T-helper 2 cell treated with Interferon-gamma antibody and Interleukin-4, amounts not matched to agents 100 ng/mL and 5 ng/mL, for 36 hours (primary cell): ENCODE measurements around the gene ITGAE. TPM values are rescaled to one million over a fixed set of nuclear protein-coding genes. Genes with fewer than 3 reads are reported as not detected.
"Not testable (repeated sequence)": the region's sequence is repeated elsewhere in the genome, so short reads cannot be mapped to it uniquely, and the experiment has no call there.

Source experiments
- intact Hi-C: fragments of 100-400 bp; cut with micrococcal nuclease; formaldehyde crosslinking; loops from one replicate; pipeline ENCODE4 v1.15.1; 2023
- total RNA-seq: library from RNA; stranded (reverse); gene quantifications from 2 replicates; pipeline ENCODE4 v1.2.3, GENCODE V29; 2022

The ITGAE gene
- total RNA-seq, 1 donor from 2014 or later = 34.5 TPM

GRCh38 chr17:3702041-3702539 is 98.9 kb downstream of the ITGAE start:
- intact Hi-C loops = not testable (repeated sequence)

- intact Hi-C loops = no loop called here
Observed at GRCh38 chr17:3699951-3700350, 101.0 kb downstream of the ITGAE start.

- intact Hi-C loops = no loop called here
Observed at GRCh38 chr17:3698139-3698538, 102.8 kb downstream of the ITGAE start.

GRCh38 chr17:3697103-3697476 is 103.9 kb downstream of the ITGAE start:
- intact Hi-C loops = no loop called here

GRCh38 chr17:3695723-3696411 is 105.1 kb downstream of the ITGAE start, which contains the start of gene P2RX5:
Gene P2RX5, minus strand, starts transcription at chr17:3696155. Its CDS starts 150 bp downstream, at chr17:3696005.
- intact Hi-C loops = loop anchor here (1.0 kb wide), 2 partner anchors 15 to 27 kb away; partner anchors contain the start of gene HASPIN

GRCh38 chr17:3695129-3695722 is 105.8 kb downstream of the ITGAE start:
- intact Hi-C loops = no loop called here

GRCh38 chr17:3693829-3694231 is 107.2 kb downstream of the ITGAE start:
- intact Hi-C loops = no loop called here

- intact Hi-C loops = no loop called here
Observed at GRCh38 chr17:3693141-3693540, 107.8 kb downstream of the ITGAE start.

GRCh38 chr17:3692346-3692745 is 108.6 kb downstream of the ITGAE start:
- intact Hi-C loops = no loop called here

GRCh38 chr17:3691617-3692067 is 109.3 kb downstream of the ITGAE start:
- intact Hi-C loops = no loop called here

GRCh38 chr17:3690094-3690715 is 110.8 kb downstream of the ITGAE start:
- intact Hi-C loops = no loop called here

- intact Hi-C loops = no loop called here
Observed at GRCh38 chr17:3689262-3690093, 111.5 kb downstream of the ITGAE start.

GRCh38 chr17:3688852-3689261 is 112.1 kb downstream of the ITGAE start:
- intact Hi-C loops = no loop called here

- intact Hi-C loops = no loop called here
Observed at GRCh38 chr17:3688027-3688553, 112.9 kb downstream of the ITGAE start.

- intact Hi-C loops = no loop called here
Observed at GRCh38 chr17:3685174-3685573, 115.8 kb downstream of the ITGAE start.

- intact Hi-C loops = loop anchor here (2.0 kb wide), 2 partner anchors 40 to 144 kb away; partner anchors contain the start of gene HASPIN
Observed at GRCh38 chr17:3683054-3683511, 117.9 kb downstream of the ITGAE start.

- intact Hi-C loops = loop anchor here (2.0 kb wide), 2 partner anchors 41 to 145 kb away; partner anchors contain the start of gene HASPIN
Observed at GRCh38 chr17:3682033-3682432, 119.0 kb downstream of the ITGAE start.

- intact Hi-C loops = no loop called here
Observed at GRCh38 chr17:3681565-3681964, 119.4 kb downstream of the ITGAE start.

- intact Hi-C loops = no loop called here
Observed at GRCh38 chr17:3681057-3681456, 119.9 kb downstream of the ITGAE start.

GRCh38 chr17:3679531-3680126 is 121.4 kb downstream of the ITGAE start:
- intact Hi-C loops = no loop called here
